Natural killer cell (primary cell): Measurements from ENCODE around the gene EPB41L5. TPM values are rescaled to one million over a fixed set of nuclear protein-coding genes. Genes with fewer than 3 reads are reported as not detected.
A peak's percentile ranks its signal among the peaks of the same experiment; 100 is the strongest.

Source experiments
- ATAC-seq, 3 donors: fragments of 150-1000 bp in 2 of 3; fragments of 200-7000 bp in 1 of 3; cut with Tn5 transposase; 1 replicate in 1 of 3; 2 replicates in 2 of 3; pipeline ENCODE4 v1.10.0; 2021; ENCODE audit warnings: mild to moderate bottlenecking in 2 of 3, moderate library complexity in 2 of 3
- DNase-seq, 2 donors: peaks; one replicate each; pipeline versions ENCODE4 v3.0.0 to v3.0.0-alpha.2; 2013 to 2021; ENCODE audit warnings: mixed read lengths in 1 of 2
- H3K27ac ChIP-seq: one replicate; pipeline ENCODE4 v1.5.1; 2013; ENCODE audit warnings: mild to moderate bottlenecking, low read length
- H3K27me3 ChIP-seq: one replicate; pipeline ENCODE4 v1.6.1; 2013; ENCODE audit warnings: low read length; ENCODE audit not compliant: control insufficient read depth, insufficient read depth
- H3K36me3 ChIP-seq: one replicate; pipeline ENCODE4 v1.6.1; 2013; ENCODE audit warnings: low read length; ENCODE audit not compliant: control insufficient read depth, insufficient read depth
- H3K4me1 ChIP-seq: one replicate; pipeline ENCODE4 v1.6.1; 2013; ENCODE audit warnings: low read length; ENCODE audit not compliant: control insufficient read depth, insufficient read depth
- H3K4me3 ChIP-seq: one replicate; pipeline ENCODE4 v1.5.1; 2013; ENCODE audit warnings: low read length
- H3K9me3 ChIP-seq: one replicate; pipeline ENCODE4 v1.6.1; 2013; ENCODE audit warnings: low read length; ENCODE audit not compliant: control insufficient read depth, insufficient read depth
- H3K27ac Mint-ChIP-seq, 2 donors: one replicate each; pipeline ENCODE4 v1.8.0; 2022; ENCODE audit warnings: mild to moderate bottlenecking in 2 of 2, mixed read lengths in 2 of 2, moderate library complexity in 1 of 2
- H3K27me3 Mint-ChIP-seq, 2 donors: one replicate each; pipeline ENCODE4 v1.8.0; 2022; ENCODE audit warnings: low read depth in 2 of 2, mixed read lengths in 2 of 2
- H3K36me3 Mint-ChIP-seq: one replicate; pipeline ENCODE4 v1.8.0; 2022; ENCODE audit warnings: mixed read lengths
- H3K4me1 Mint-ChIP-seq, 2 donors: one replicate each; pipeline ENCODE4 v1.8.0; 2022; ENCODE audit warnings: mixed read lengths in 2 of 2
- H3K4me3 Mint-ChIP-seq: one replicate; pipeline ENCODE4 v1.8.0; 2022; ENCODE audit warnings: mild to moderate bottlenecking, moderate library complexity, mixed read lengths
- H3K9me3 Mint-ChIP-seq, 2 donors: one replicate each; pipeline ENCODE4 v1.8.0; 2022; ENCODE audit warnings: mixed read lengths in 2 of 2
- WGBS: methylation state at CpG from one replicate; pipeline ENCODE4 v1.1.7; 2013; ENCODE audit warnings: missing lambda C conversion rate; ENCODE audit not compliant: insufficient coverage; 5-methylcytosine and 5-hydroxymethylcytosine counted together
- intact Hi-C: fragments of 100-400 bp; cut with micrococcal nuclease; formaldehyde crosslinking; loops from one replicate; pipeline ENCODE4 v1.14.2; 2022
- total RNA-seq, 4 donors: library from RNA; stranded (reverse); fragments of 120-200 nt in 1 of 4; gene quantifications; one replicate each; pipeline versions ENCODE4 v1.2.3 to v1.2.4, GENCODE V29; 2013 to 2022
- TF ChIP-seq, protein P1 (sequence below): fragments of 200-600 bp; IDR thresholded peaks from one replicate; pipeline ENCODE4 v1.8.0; 2022; ENCODE audit warnings: antibody characterized with exemption

The EPB41L5 gene
- total RNA-seq, 3 donors from 2014 or later (not counting 1 experiment from before 2014, with no cell fraction given), result 3.0 to 8.5 (median 3.6) TPM

DNA sequence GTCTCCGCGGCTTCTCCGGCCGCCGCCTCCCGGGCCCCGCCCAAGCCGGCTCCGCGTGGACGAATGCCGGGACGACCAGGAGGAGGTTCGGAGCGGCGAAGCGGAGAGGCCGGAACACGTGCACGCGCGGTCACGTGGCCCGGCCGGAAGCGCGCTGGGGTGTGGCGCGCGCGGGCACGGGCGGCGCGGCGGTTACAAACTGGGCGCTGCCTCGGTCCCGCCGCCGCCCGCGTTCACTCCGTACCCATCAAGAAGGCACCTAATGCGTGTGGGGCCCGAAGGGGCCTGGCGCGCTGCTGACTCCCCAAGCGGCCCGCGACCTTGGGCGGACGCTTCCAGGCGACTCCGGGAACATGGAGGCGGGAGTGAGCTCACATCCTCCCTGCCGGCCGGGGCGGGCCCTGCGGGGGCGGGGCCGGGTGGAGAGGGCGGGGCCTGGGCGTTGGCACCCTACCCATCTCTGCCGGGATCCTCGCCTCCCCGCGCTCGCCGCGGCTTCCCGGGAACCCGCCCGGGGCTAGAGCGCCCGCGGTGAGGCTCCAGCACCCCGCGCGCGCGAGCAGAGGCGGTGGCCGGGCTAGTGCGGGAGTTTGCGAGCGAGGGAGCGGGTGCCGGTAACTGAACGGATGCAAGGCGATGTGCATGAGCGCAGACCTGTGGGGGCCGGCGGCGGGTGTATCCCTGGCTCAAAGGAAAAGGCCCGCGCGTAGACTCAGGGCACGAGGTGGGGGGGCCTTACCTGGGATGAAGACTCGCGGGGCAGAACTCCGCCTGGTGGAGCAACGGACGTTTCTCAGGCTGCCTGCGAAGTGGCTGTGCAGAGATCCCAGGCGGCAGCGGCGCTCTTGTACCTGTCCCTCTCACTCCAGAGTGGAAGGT, 210.4 kb downstream of the EPB41L5 start, which contains the start of gene TMEM185B:
TSS of gene TMEM185B (minus strand) at position 367 of the 879 bp plus-strand sequence. CDS start 424 bp downstream, outside the sequence.
- ATAC-seq, result peak; percentile 97
- Histone ChIP-seq H3K36me3 (no peaks in the 10 kb centered on the region), H3K4me1 (peaks cover 25% of the 10 kb centered on the region), H3K9me3 (no peaks in the 10 kb centered on the region), H3K4me3 (peak within 1 kb of the TSS; percentile 79), H3K27ac (peak within 1 kb of the TSS; percentile 93), H3K27me3 (no peaks in the 10 kb centered on the region)
- intact Hi-C loops, result loop anchor here (1.0 kb wide), 2 partner anchors 9 to 29 kb away; partner anchors contain the start of gene RALB
- Mint-ChIP-seq H3K36me3 (no peaks in the 10 kb centered on the region), H3K4me1 (peaks cover 34 to 49% of the 10 kb centered on the region in 2 donors), H3K9me3 (no peaks in the 10 kb centered on the region), H3K27me3 (no peaks in the 10 kb centered on the region), H3K27ac (peak within 1 kb of the TSS; percentile 83 to 89), H3K4me3 (peak within 1 kb of the TSS; percentile 88)
- TF ChIP-seq, protein P1, sequence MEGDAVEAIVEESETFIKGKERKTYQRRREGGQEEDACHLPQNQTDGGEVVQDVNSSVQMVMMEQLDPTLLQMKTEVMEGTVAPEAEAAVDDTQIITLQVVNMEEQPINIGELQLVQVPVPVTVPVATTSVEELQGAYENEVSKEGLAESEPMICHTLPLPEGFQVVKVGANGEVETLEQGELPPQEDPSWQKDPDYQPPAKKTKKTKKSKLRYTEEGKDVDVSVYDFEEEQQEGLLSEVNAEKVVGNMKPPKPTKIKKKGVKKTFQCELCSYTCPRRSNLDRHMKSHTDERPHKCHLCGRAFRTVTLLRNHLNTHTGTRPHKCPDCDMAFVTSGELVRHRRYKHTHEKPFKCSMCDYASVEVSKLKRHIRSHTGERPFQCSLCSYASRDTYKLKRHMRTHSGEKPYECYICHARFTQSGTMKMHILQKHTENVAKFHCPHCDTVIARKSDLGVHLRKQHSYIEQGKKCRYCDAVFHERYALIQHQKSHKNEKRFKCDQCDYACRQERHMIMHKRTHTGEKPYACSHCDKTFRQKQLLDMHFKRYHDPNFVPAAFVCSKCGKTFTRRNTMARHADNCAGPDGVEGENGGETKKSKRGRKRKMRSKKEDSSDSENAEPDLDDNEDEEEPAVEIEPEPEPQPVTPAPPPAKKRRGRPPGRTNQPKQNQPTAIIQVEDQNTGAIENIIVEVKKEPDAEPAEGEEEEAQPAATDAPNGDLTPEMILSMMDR, result no peak
- peak; percentile 89 to 92 for DNase-seq
- WGBS, result 2% methylated on average over 108 of the region's 108 CpGs

DNA sequence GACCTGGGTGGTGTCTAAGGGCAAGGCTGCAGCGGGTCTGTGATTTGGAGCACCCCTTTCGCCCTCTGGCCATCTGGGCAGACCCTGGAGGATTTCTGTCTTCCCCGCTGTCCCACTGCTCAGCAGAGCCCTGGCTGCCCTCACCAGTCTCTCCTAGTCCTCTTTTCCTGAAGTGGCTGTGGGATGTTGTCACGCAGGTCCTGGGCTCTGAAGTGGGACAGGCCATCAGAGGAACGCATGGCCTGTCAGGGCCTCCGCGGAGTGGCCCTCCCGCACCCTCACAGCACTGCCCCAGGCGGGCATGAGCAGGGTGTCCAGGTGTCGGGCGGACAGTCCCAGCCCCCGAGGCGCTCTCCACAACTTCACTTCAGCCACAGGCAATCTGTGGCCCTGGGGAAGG, 211.4 kb downstream of the EPB41L5 start:
- Mint-ChIP-seq H3K27ac (peak overlapping the region; percentile 60 to 89), H3K9me3 (no peaks in the 10 kb centered on the region), H3K27me3 (no peaks in the 10 kb centered on the region), H3K36me3 (no peaks in the 10 kb centered on the region), H3K4me1 (peaks cover 42 to 58% of the 10 kb centered on the region in 2 donors), H3K4me3 (peak overlapping the region; percentile 83)
- Histone ChIP-seq H3K4me1 (peaks cover 25% of the 10 kb centered on the region), H3K9me3 (no peaks in the 10 kb centered on the region), H3K4me3 (peak overlapping the region; percentile 79), H3K36me3 (no peaks in the 10 kb centered on the region), H3K27me3 (no peaks in the 10 kb centered on the region), H3K27ac (no peak overlapping the region)
- ATAC-seq, result no peak
- intact Hi-C loops, result no loop called here
- DNase-seq, result no peak
- TF ChIP-seq, protein P1, result no peak
- 89% methylated on average over 13 of the region's 13 CpGs for WGBS

DNA sequence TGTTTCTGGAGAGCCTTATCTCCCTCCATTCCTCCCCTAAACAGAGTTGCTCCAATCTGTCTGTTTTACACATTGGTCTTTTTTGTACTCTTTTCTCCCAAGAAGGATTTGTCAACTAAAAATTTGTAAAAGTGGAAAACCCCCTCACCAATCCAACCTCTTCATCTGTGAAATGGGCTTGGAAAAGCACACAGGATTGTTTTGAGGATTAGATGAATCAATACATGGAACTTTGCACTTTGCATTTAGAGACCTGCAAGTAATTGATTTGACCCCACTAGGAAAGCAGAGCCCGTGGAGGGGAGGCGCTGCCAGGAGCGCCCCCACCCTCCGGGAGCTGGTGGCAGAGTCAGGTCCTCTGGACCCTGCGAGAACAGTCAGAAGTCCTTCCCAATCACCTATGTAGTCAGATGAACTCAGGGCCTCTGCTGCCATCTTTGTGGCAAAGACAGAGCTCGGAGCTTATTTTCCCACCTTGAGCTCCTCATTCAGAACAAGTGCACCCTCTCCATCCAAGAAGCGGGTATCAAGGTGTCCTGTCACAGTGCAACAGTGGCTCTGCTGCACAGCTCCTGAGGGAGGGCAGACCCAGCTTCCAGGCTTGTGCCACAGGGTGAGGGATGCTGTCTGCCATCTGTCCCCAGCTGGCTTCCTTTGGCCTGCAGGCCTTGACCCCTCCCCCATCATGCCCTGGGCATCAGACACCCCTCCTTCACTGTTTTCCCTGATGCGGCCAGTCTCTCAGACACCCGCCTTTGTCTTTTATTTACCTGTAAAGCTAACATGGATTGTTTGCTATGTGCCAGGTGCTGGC, 212.1 kb downstream of the EPB41L5 start:
- WGBS, result 98% methylated on average over 9 of the region's 9 CpGs

More for the DNA sequence above, 212.1 kb downstream of the EPB41L5 start:
- Histone ChIP-seq H3K27me3 (no peaks in the 10 kb centered on the region), H3K9me3 (no peaks in the 10 kb centered on the region), H3K4me1 (peaks cover 28% of the 10 kb centered on the region), H3K27ac (no peak overlapping the region), H3K36me3 (no peaks in the 10 kb centered on the region), H3K4me3 (no peak overlapping the region)
- TF ChIP-seq, protein P1, result no peak
- Mint-ChIP-seq H3K4me3 (peak overlapping the region; percentile 83), H3K36me3 (no peaks in the 10 kb centered on the region), H3K27me3 (no peaks in the 10 kb centered on the region), H3K9me3 (no peaks in the 10 kb centered on the region), H3K27ac (peak overlapping the region in 1 of 2 donors; percentile 89), H3K4me1 (peaks cover 40 to 56% of the 10 kb centered on the region in 2 donors)
- ATAC-seq (no peak), DNase-seq (no peak)
- intact Hi-C loops, result no loop called here
